Kidney epithelial cell (primary cell): ENCODE measurements around the gene ALK. TPM values are rescaled to one million over a fixed set of nuclear protein-coding genes. Genes with fewer than 3 reads are reported as not detected.

ENCODE experiments used
- DNase-seq: peaks from one replicate; pipeline ENCODE4 v3.0.0-alpha.2; 2010; ENCODE audit warnings: low read depth
- H3K27me3 ChIP-seq: 2 replicates; pipeline ENCODE4 v1.6.0; 2011; ENCODE audit warnings: low read length; ENCODE audit not compliant: control insufficient read depth, insufficient read depth
- H3K36me3 ChIP-seq: 2 replicates; pipeline ENCODE4 v1.5.1; 2011; ENCODE audit warnings: low read length; ENCODE audit not compliant: control insufficient read depth, insufficient read depth
- H3K4me3 ChIP-seq: 2 replicates; pipeline ENCODE4 v1.5.1; 2011; ENCODE audit warnings: low read depth, mild to moderate bottlenecking, control low read depth, low read length
- CTCF ChIP-seq: IDR thresholded peaks from 2 replicates; pipeline ENCODE4 v1.5.1; 2011; ENCODE audit warnings: mild to moderate bottlenecking, moderate library complexity, low read length, control low read depth, inconsistent platforms; ENCODE audit not compliant: insufficient read depth, poor library complexity, severe bottlenecking
- total RNA-seq: library from RNA; depleted of rRNA; stranded (reverse); fragments of >200 nt; gene quantifications from 2 replicates; pipeline ENCODE4 v1.2.3, GENCODE V29; 2015

ALK gene
- total RNA-seq, 1 donor from 2014 or later, result not detected

- no peak for TF ChIP-seq CTCF
- H3K36me3 ChIP-seq, result no peaks in the 10 kb centered on the region
Measured at GRCh38 chr2:29936020-29936419, 14.6 kb upstream of the ALK start.

GRCh38 chr2:29931818-29932217 is 10.4 kb upstream of the ALK start:
- Histone ChIP-seq H3K4me3 (no peak overlapping the region), H3K36me3 (no peaks in the 10 kb centered on the region), H3K27me3 (peaks cover 5% of the 10 kb centered on the region)
- DNase-seq, result no peak
- no peak for TF ChIP-seq CTCF

More at GRCh38 chr2:29936020-29936419, 14.6 kb upstream of the ALK start:
- peaks cover 5% of the 10 kb centered on the region for H3K27me3 ChIP-seq
- H3K4me3 ChIP-seq, result no peak overlapping the region
- DNase-seq, result no peak

GRCh38 chr2:29923110-29923721 is 1.8 kb upstream of the ALK start:
- Histone ChIP-seq H3K36me3 (no peaks in the 10 kb centered on the region), H3K27me3 (peaks cover 41% of the 10 kb centered on the region), H3K4me3 (no peak overlapping the region)
- peak; percentile 19 for DNase-seq
- TF ChIP-seq CTCF, result peak; percentile 84

GRCh38 chr2:29922605-29923004 is 1.2 kb upstream of the ALK start:
- no peak for DNase-seq
- Histone ChIP-seq H3K36me3 (no peaks in the 10 kb centered on the region), H3K4me3 (no peak overlapping the region), H3K27me3 (peaks cover 41% of the 10 kb centered on the region)
- TF ChIP-seq CTCF, result no peak

GRCh38 chr2:29920631-29921559 is 491 bp downstream of the ALK start:
- Histone ChIP-seq H3K36me3 (no peaks in the 10 kb centered on the region), H3K27me3 (peaks cover 41% of the 10 kb centered on the region), H3K4me3 (peak overlapping the region; percentile 22)
- no peak for DNase-seq
- no peak for TF ChIP-seq CTCF
